Stomach (tissue), 9 donors: ENCODE data around the gene CHD9. TPM values are rescaled to one million over a fixed set of nuclear protein-coding genes. Genes with fewer than 3 reads are reported as not detected.
A peak's percentile ranks its signal among the peaks of the same experiment; 100 is the strongest.

Source experiments
- DNase-seq, 2 donors: peaks; one replicate each; pipeline versions ENCODE4 v3.0.0 to v3.0.0-alpha.2; 2013 to 2019
- H3K27ac ChIP-seq, 5 donors: fragments of 200-600 bp in 4 of 5; sonication (generic) in 4 of 5; one replicate each; pipeline ENCODE4 v1.5.1; 2013 to 2019; ENCODE audit warnings: mild to moderate bottlenecking in 1 of 5, moderate library complexity in 1 of 5
- H3K27me3 ChIP-seq, 3 donors: fragments of 200-600 bp; sonication (generic); one replicate each; pipeline ENCODE4 v1.5.1; 2017 to 2019; ENCODE audit warnings: mixed run types in 1 of 3
- H3K36me3 ChIP-seq, 4 donors: fragments of 200-600 bp; sonication (generic); 1 replicate in 3 of 4; 2 replicates in 1 of 4; pipeline ENCODE4 v1.5.1; 2016 to 2019
- H3K4me1 ChIP-seq, 4 donors: fragments of 200-600 bp; sonication (generic); one replicate each; pipeline ENCODE4 v1.5.1; 2016 to 2019
- H3K4me3 ChIP-seq, 4 donors: fragments of 200-600 bp; sonication (generic) in 3 of 4; one replicate each; pipeline ENCODE4 v1.5.1; 2016 to 2019; ENCODE audit warnings: mild to moderate bottlenecking in 1 of 4
- H3K9me3 ChIP-seq, 4 donors: fragments of 200-600 bp; sonication (generic); one replicate each; pipeline ENCODE4 v1.5.1; 2016 to 2019
- CTCF ChIP-seq, 7 experiments: fragments of 450-650 bp in 4 of 7; fragments of 200-600 bp in 3 of 7; sonication (generic) in 3 of 7; IDR thresholded peaks; one replicate each; pipeline ENCODE4 v1.5.1; 2016 to 2019; ENCODE audit warnings: antibody characterized with exemption in 7 of 7, control low read depth in 2 of 7, mild to moderate bottlenecking in 1 of 7
- EP300 ChIP-seq: sonication (generic); formaldehyde crosslinking; IDR thresholded peaks from one replicate; pipeline ENCODE4 v1.6.1; 2017; ENCODE audit warnings: antibody characterized with exemption
- POLR2A ChIP-seq, 4 donors: fragments of 450-650 bp; IDR thresholded peaks; one replicate each; pipeline ENCODE4 v1.6.1; 2016; ENCODE audit warnings: antibody characterized with exemption in 4 of 4, control low read depth in 2 of 4, mild to moderate bottlenecking in 1 of 4, moderate library complexity in 1 of 4
- POLR2AphosphoS5 ChIP-seq, 3 donors: sonication (generic); formaldehyde crosslinking; IDR thresholded peaks; one replicate each; pipeline ENCODE4 v1.6.1; 2016; ENCODE audit warnings: antibody characterized with exemption in 3 of 3
- WGBS, 5 donors: extraction: QIAGEN DNeasy Blood & Tissue Kit in 3 of 5; methylation state at CpG; one replicate each; pipeline versions ENCODE4 v1.1.5 to v1.1.7; 2013 to 2018; 5-methylcytosine and 5-hydroxymethylcytosine counted together
- intact Hi-C: fragments of 100-400 bp; cut with DNase I; formaldehyde crosslinking; loops from one replicate; pipeline ENCODE4 v1.15.1; 2023; ENCODE audit warnings: low total_unique reads
- polyA plus RNA-seq, 3 donors: library from polyadenylated mRNA; stranded (reverse); fragments of 200-250 nt; gene quantifications; one replicate each; pipeline ENCODE4 v1.2.3, GENCODE V29; 2013
- total RNA-seq, 5 donors: library from RNA; depleted of rRNA; stranded (reverse); fragments of >200 nt; gene quantifications; one replicate each; pipeline versions ENCODE4 v1.1.0 to v1.2.3, GENCODE V29; 2014 to 2016
- donor health status: healthy with polysubstance abuse.
- donor health status: Bipolar disorder and iron deficiency.
- donor health status: healthy.

The CHD9 gene
- total and polyA plus RNA-seq, 8 donors, result 8.1 to 224 (median 29.4) TPM

- Histone ChIP-seq H3K4me3 (no peak overlapping the region), H3K4me1 (peaks cover 65 to 91% (median 72%) of the 10 kb centered on the region in 4 donors), H3K9me3 (no peaks in the 10 kb centered on the region), H3K36me3 (no peaks in the 10 kb centered on the region), H3K27me3 (no peaks in the 10 kb centered on the region), H3K27ac (peak overlapping the region; percentile 19 to 87 (median 87))
- intact Hi-C loops, result no loop called here
- DNase-seq, result peak in 1 of 2 donors; percentile 51
- TF ChIP-seq EP300, result no peak
- no peak for TF ChIP-seq POLR2A (IDR thresholded peaks at IDR 0.05)
- TF ChIP-seq CTCF (IDR thresholded peaks at IDR 0.05), result no peak
- TF ChIP-seq POLR2AphosphoS5 (IDR thresholded peaks at IDR 0.05), result no peak
- WGBS, 5 donors, result 41 to 49% (median 45%) methylated on average over 4 of the region's 4 CpGs
Measured at GRCh38 chr16:53089434-53090285, 34.9 kb downstream of the CHD9 start.

- Histone ChIP-seq H3K36me3 (no peaks in the 10 kb centered on the region), H3K4me3 (no peak overlapping the region), H3K4me1 (peaks cover 62 to 89% (median 70%) of the 10 kb centered on the region in 4 donors), H3K27me3 (no peaks in the 10 kb centered on the region), H3K27ac (peak overlapping the region; percentile 75 to 87 (median 87)), H3K9me3 (no peaks in the 10 kb centered on the region)
- no peak for DNase-seq
- TF ChIP-seq CTCF (IDR thresholded peaks at IDR 0.05) (no peak), POLR2AphosphoS5 (IDR thresholded peaks at IDR 0.05) (no peak), POLR2A (IDR thresholded peaks at IDR 0.05) (no peak), EP300 (no peak)
- 45 to 67% (median 59%) methylated on average over 5 of the region's 5 CpGs for WGBS, 5 donors
- intact Hi-C loops, result no loop called here
Measured at GRCh38 chr16:53090286-53090590, 35.4 kb downstream of the CHD9 start.

- TF ChIP-seq CTCF (IDR thresholded peaks at IDR 0.05) (no peak), POLR2AphosphoS5 (IDR thresholded peaks at IDR 0.05) (peak; percentile 80 to 96 (median 94)), POLR2A (IDR thresholded peaks at IDR 0.05) (no peak), EP300 (peak; percentile 77)
- 32 to 62% (median 48%) methylated on average over 13 of the region's 13 CpGs for WGBS, 5 donors
- peak overlapping the region; percentile 75 to 87 (median 87) for H3K27ac ChIP-seq
- intact Hi-C loops, result no loop called here
- peak; percentile 71 to 95 for DNase-seq
- peak overlapping the region in 1 of 4 donors; percentile 10 for H3K4me3 ChIP-seq
- no peaks in the 10 kb centered on the region for H3K36me3 ChIP-seq
- H3K9me3 ChIP-seq, result no peaks in the 10 kb centered on the region
- no peaks in the 10 kb centered on the region for H3K27me3 ChIP-seq
- peaks cover 57 to 84% (median 65%) of the 10 kb centered on the region in 4 donors for H3K4me1 ChIP-seq
Measured at GRCh38 chr16:53090591-53091411, 36.0 kb downstream of the CHD9 start.

GRCh38 chr16:53091466-53092211, 36.8 kb downstream of the CHD9 start:
- 45 to 67% (median 59%) methylated on average over 7 of the region's 7 CpGs for WGBS, 5 donors
- no peaks in the 10 kb centered on the region for H3K36me3 ChIP-seq
- H3K27me3 ChIP-seq, result no peaks in the 10 kb centered on the region
- intact Hi-C loops, result no loop called here
- DNase-seq, result peak; percentile 27 to 88
- H3K27ac ChIP-seq, result peak overlapping the region; percentile 75 to 87 (median 87)
- no peak for TF ChIP-seq CTCF (IDR thresholded peaks at IDR 0.05)
- TF ChIP-seq POLR2AphosphoS5 (IDR thresholded peaks at IDR 0.05), result peak in 1 of 3 donors; percentile 64
- no peaks in the 10 kb centered on the region for H3K9me3 ChIP-seq
- H3K4me3 ChIP-seq, result peak overlapping the region in 2 of 4 donors; percentile 1 to 10
- peaks cover 51 to 76% (median 59%) of the 10 kb centered on the region in 4 donors for H3K4me1 ChIP-seq
